ENCODE results near the gene DYRK1A.
A peak's percentile ranks its signal among the peaks of the same experiment; 100 is the strongest.

DYRK1A gene

DNA sequence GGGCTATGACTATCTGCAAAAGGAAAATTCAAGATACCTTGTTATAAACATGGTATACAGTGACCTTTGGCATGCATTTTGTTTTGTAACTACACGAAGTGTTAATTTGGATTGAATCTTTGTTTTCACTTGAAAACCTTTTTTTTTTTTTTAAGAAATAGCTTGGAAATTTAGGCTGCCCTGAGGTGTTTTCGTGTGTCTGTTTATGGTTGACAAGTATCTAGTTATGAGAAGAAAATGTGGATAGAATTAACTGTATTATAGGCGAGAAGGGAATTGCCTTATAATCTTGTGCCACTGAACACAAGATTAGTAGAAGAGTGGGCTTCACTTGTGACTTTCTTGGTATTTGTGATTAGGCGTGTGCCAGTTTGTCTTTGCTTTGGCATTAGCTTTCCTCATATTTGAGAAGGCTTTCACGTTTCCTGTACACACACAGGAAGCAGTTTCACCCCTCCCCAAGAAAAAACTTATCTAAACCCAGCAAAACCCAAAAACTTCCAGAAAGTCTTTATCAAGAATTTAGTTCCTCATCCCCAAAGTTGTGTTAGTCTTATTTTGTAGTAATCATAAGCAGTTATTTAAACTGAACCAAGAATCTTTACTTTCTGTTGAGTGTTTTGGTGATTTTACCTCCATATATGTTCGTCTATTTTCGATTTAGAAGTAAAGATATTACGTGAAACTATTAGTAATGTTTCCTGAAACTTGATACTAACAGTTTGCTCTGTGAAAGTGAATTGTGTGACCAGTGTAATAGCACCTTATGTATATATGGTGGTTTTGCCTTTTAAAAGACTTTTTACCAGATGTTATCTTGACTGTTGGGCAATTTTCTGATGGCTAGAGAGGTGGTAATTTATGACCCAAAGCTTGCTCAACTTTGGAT lies 3.8 kb downstream of the DYRK1A start (continued):
- no peak for TF ChIP-seq ZNF223 (tag by site-specific recombination; IDR thresholded peaks at IDR 0.05)
- TF ChIP-seq ZSCAN30 (tag by site-specific recombination; IDR thresholded peaks at IDR 0.05): no peak
- TF ChIP-seq ZNF335 (tag by site-specific recombination; conservative IDR thresholded peaks at IDR 0.05): peak; percentile 36
- TF ChIP-seq ZNF561 (tag by site-specific recombination; IDR thresholded peaks at IDR 0.05; ENCODE audit: borderline replicate concordance): peak; percentile 70; the same call in 1 of the 2 replicates
- peak; percentile 83; the same call in 1 of the 2 replicates for TF ChIP-seq ZSCAN23 (tag by site-specific recombination; IDR thresholded peaks at IDR 0.05)
- TF ChIP-seq SETDB1 (IDR thresholded peaks at IDR 0.05; ENCODE audit: insufficient read length, low read length): no peak
- TF ChIP-seq REPIN1 (tag by site-specific recombination; IDR thresholded peaks at IDR 0.05; ENCODE audit: low read depth): no peak
- peak; percentile 49; the same call in 1 of the 2 replicates for TF ChIP-seq KLF16 (tag by site-specific recombination; IDR thresholded peaks at IDR 0.05)
- TF ChIP-seq, protein P1, sequence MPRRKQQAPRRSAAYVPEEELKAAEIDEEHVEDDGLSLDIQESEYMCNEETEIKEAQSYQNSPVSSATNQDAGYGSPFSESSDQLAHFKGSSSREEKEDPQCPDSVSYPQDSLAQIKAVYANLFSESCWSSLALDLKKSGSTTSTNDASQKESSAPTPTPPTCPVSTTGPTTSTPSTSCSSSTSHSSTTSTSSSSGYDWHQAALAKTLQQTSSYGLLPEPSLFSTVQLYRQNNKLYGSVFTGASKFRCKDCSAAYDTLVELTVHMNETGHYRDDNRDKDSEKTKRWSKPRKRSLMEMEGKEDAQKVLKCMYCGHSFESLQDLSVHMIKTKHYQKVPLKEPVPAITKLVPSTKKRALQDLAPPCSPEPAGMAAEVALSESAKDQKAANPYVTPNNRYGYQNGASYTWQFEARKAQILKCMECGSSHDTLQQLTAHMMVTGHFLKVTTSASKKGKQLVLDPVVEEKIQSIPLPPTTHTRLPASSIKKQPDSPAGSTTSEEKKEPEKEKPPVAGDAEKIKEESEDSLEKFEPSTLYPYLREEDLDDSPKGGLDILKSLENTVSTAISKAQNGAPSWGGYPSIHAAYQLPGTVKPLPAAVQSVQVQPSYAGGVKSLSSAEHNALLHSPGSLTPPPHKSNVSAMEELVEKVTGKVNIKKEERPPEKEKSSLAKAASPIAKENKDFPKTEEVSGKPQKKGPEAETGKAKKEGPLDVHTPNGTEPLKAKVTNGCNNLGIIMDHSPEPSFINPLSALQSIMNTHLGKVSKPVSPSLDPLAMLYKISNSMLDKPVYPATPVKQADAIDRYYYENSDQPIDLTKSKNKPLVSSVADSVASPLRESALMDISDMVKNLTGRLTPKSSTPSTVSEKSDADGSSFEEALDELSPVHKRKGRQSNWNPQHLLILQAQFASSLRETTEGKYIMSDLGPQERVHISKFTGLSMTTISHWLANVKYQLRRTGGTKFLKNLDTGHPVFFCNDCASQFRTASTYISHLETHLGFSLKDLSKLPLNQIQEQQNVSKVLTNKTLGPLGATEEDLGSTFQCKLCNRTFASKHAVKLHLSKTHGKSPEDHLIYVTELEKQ (tag by site-specific recombination; IDR thresholded peaks at IDR 0.05; ENCODE audit: borderline replicate concordance): peak; percentile 95; the same call in 1 of the 2 replicates
- TF ChIP-seq, protein P2, sequence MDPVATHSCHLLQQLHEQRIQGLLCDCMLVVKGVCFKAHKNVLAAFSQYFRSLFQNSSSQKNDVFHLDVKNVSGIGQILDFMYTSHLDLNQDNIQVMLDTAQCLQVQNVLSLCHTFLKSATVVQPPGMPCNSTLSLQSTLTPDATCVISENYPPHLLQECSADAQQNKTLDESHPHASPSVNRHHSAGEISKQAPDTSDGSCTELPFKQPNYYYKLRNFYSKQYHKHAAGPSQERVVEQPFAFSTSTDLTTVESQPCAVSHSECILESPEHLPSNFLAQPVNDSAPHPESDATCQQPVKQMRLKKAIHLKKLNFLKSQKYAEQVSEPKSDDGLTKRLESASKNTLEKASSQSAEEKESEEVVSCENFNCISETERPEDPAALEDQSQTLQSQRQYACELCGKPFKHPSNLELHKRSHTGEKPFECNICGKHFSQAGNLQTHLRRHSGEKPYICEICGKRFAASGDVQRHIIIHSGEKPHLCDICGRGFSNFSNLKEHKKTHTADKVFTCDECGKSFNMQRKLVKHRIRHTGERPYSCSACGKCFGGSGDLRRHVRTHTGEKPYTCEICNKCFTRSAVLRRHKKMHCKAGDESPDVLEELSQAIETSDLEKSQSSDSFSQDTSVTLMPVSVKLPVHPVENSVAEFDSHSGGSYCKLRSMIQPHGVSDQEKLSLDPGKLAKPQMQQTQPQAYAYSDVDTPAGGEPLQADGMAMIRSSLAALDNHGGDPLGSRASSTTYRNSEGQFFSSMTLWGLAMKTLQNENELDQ (tag by site-specific recombination; IDR thresholded peaks at IDR 0.05; ENCODE audit: low read depth): no peak
- TF ChIP-seq SALL2 (tag by site-specific recombination; IDR thresholded peaks at IDR 0.05; ENCODE audit: borderline replicate concordance): no peak
- TF ChIP-seq ZNF169 (tag by site-specific recombination; IDR thresholded peaks at IDR 0.05): no peak
- no peak for TF ChIP-seq ZNF37A (tag by site-specific recombination; IDR thresholded peaks at IDR 0.05)
- TF ChIP-seq, protein P3, sequence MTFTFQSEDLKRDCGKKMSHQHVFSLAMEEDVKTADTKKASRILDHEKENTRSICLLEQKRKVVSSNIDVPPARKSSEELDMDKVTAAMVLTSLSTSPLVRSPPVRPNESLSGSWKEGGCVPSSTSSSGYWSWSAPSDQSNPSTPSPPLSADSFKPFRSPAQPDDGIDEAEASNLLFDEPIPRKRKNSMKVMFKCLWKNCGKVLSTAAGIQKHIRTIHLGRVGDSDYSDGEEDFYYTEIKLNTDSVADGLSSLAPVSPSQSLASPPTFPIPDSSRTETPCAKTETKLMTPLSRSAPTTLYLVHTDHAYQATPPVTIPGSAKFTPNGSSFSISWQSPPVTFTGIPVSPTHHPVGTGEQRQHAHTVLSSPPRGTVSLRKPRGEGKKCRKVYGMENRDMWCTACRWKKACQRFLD (tag by site-specific recombination; IDR thresholded peaks at IDR 0.05): no peak
- TF ChIP-seq, protein P4, sequence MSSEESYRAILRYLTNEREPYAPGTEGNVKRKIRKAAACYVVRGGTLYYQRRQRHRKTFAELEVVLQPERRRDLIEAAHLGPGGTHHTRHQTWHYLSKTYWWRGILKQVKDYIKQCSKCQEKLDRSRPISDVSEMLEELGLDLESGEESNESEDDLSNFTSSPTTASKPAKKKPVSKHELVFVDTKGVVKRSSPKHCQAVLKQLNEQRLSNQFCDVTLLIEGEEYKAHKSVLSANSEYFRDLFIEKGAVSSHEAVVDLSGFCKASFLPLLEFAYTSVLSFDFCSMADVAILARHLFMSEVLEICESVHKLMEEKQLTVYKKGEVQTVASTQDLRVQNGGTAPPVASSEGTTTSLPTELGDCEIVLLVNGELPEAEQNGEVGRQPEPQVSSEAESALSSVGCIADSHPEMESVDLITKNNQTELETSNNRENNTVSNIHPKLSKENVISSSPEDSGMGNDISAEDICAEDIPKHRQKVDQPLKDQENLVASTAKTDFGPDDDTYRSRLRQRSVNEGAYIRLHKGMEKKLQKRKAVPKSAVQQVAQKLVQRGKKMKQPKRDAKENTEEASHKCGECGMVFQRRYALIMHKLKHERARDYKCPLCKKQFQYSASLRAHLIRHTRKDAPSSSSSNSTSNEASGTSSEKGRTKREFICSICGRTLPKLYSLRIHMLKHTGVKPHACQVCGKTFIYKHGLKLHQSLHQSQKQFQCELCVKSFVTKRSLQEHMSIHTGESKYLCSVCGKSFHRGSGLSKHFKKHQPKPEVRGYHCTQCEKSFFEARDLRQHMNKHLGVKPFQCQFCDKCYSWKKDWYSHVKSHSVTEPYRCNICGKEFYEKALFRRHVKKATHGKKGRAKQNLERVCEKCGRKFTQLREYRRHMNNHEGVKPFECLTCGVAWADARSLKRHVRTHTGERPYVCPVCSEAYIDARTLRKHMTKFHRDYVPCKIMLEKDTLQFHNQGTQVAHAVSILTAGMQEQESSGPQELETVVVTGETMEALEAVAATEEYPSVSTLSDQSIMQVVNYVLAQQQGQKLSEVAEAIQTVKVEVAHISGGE (tag by site-specific recombination; conservative IDR thresholded peaks at IDR 0.05; ENCODE audit: low read depth): no peak
- TF ChIP-seq HOXC10 (CRISPR knock-in tag; IDR thresholded peaks at IDR 0.05): no peak
- no peak for TF ChIP-seq ZNF433 (tag by site-specific recombination; IDR thresholded peaks at IDR 0.05; ENCODE audit: low read depth)
- TF ChIP-seq, protein P5, sequence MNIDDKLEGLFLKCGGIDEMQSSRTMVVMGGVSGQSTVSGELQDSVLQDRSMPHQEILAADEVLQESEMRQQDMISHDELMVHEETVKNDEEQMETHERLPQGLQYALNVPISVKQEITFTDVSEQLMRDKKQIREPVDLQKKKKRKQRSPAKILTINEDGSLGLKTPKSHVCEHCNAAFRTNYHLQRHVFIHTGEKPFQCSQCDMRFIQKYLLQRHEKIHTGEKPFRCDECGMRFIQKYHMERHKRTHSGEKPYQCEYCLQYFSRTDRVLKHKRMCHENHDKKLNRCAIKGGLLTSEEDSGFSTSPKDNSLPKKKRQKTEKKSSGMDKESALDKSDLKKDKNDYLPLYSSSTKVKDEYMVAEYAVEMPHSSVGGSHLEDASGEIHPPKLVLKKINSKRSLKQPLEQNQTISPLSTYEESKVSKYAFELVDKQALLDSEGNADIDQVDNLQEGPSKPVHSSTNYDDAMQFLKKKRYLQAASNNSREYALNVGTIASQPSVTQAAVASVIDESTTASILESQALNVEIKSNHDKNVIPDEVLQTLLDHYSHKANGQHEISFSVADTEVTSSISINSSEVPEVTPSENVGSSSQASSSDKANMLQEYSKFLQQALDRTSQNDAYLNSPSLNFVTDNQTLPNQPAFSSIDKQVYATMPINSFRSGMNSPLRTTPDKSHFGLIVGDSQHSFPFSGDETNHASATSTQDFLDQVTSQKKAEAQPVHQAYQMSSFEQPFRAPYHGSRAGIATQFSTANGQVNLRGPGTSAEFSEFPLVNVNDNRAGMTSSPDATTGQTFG (tag by site-specific recombination; IDR thresholded peaks at IDR 0.05; ENCODE audit: borderline replicate concordance): no peak
- TF ChIP-seq ZNF544 (tag by site-specific recombination; IDR thresholded peaks at IDR 0.05): no peak
- TF ChIP-seq ZNF311 (tag by site-specific recombination; IDR thresholded peaks at IDR 0.05; ENCODE audit: borderline replicate concordance): no peak
- no peak for TF ChIP-seq ZNF677 (tag by site-specific recombination; IDR thresholded peaks at IDR 0.05)
- no peak for TF ChIP-seq ZNF146 (tag by site-specific recombination; IDR thresholded peaks at IDR 0.05)
- TF ChIP-seq ZNF423 (tag by site-specific recombination; IDR thresholded peaks at IDR 0.05): no peak; the same call in 1 of the 2 replicates
- TF ChIP-seq SP2 (tag by site-specific recombination; IDR thresholded peaks at IDR 0.05): no peak
- TF ChIP-seq ZNF133 (tag by site-specific recombination; IDR thresholded peaks at IDR 0.05): no peak

All from HEK293 (cell line).